IMR-90 (cell line): ENCODE results near the gene ACAD10.

Experiments used
- CTCF ChIP-seq: conservative IDR thresholded peaks from 2 replicates; pipeline ENCODE4 v1.5.1; 2012; ENCODE audit warnings: mild to moderate bottlenecking, low read depth, low read length, improper control_type of control experiment
- MAFK ChIP-seq: IDR thresholded peaks from 2 replicates; pipeline ENCODE4 v1.6.1; 2012; ENCODE audit warnings: low read depth, low read length, improper control_type of control experiment
- MAZ ChIP-seq: IDR thresholded peaks from 2 replicates; pipeline ENCODE4 v1.6.1; 2012; ENCODE audit warnings: low read depth, mild to moderate bottlenecking, low read length, improper control_type of control experiment, moderate library complexity, borderline replicate concordance
- MXI1 ChIP-seq: IDR thresholded peaks from 2 replicates; pipeline ENCODE4 v1.6.1; 2012; ENCODE audit warnings: low read depth, mild to moderate bottlenecking, low read length, moderate library complexity, borderline replicate concordance
- POLR2A ChIP-seq: IDR thresholded peaks from 2 replicates; pipeline ENCODE4 v1.6.1; 2012; ENCODE audit warnings: mild to moderate bottlenecking, low read depth, low read length
- RAD21 ChIP-seq: IDR thresholded peaks from 2 replicates; pipeline ENCODE4 v1.6.1; 2012; ENCODE audit warnings: low read length, improper control_type of control experiment
- RFX5 ChIP-seq: IDR thresholded peaks from 2 replicates; pipeline ENCODE4 v1.8.0; 2012; ENCODE audit warnings: low read depth, mild to moderate bottlenecking, low read length, moderate library complexity
- SMC3 ChIP-seq: fragments of 150-350 bp; IDR thresholded peaks from 2 replicates; pipeline ENCODE4 v1.6.1; 2016; ENCODE audit warnings: low read depth, mild to moderate bottlenecking, antibody characterized with exemption, low read length, moderate library complexity
- USF2 ChIP-seq: fragments of 150-350 bp; IDR thresholded peaks from 2 replicates; pipeline ENCODE4 v1.6.1; 2017; ENCODE audit warnings: mild to moderate bottlenecking, antibody characterized with exemption, low read length, low read depth

- TF ChIP-seq POLR2A: no peak
- TF ChIP-seq CTCF: no peak
- TF ChIP-seq RFX5: no peak
- TF ChIP-seq MAFK: no peak
- TF ChIP-seq SMC3: no peak
- TF ChIP-seq MAZ: no peak
- no peak for TF ChIP-seq RAD21
- no peak for TF ChIP-seq MXI1
- no peak for TF ChIP-seq USF2
Measured at GRCh38 chr12:111777345-111778045, 91.6 kb downstream of the ACAD10 start.
